Stimulated activated CD4-positive, alpha-beta T cell treated with anti-CD3 and anti-CD28 coated beads, Interleukin-1b, Interleukin-23, amount 100 ng/mL, for 24 hours (primary cell): Measurements from ENCODE around the gene CALU.

Source experiments
- DNase-seq, 4 experiments: peaks; one replicate each; pipeline ENCODE4 v3.0.0-alpha.2; 2020; ENCODE audit warnings: low read depth in 4 of 4, low spot score in 1 of 4

The CALU gene

DNA sequence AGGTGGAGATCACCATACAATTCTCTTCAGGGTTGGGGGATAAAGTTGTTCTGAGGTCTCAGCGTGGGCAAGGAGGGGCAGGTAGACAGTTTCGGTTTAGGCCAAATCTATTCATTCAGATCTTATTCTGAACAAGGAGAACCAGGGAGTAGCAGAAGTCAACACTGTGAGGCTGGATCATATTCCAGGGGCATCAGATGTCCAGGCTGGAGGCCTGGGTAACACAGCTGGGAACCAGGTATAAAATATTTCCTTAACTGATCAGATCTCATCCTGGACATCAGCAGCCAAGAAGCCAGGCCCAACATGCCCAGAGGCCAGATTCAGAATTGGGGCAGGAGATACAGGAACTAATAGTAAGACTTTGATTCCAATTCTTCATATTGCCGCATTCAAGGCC, 71.8 kb downstream of the CALU start:
- no peak for DNase-seq

DNA sequence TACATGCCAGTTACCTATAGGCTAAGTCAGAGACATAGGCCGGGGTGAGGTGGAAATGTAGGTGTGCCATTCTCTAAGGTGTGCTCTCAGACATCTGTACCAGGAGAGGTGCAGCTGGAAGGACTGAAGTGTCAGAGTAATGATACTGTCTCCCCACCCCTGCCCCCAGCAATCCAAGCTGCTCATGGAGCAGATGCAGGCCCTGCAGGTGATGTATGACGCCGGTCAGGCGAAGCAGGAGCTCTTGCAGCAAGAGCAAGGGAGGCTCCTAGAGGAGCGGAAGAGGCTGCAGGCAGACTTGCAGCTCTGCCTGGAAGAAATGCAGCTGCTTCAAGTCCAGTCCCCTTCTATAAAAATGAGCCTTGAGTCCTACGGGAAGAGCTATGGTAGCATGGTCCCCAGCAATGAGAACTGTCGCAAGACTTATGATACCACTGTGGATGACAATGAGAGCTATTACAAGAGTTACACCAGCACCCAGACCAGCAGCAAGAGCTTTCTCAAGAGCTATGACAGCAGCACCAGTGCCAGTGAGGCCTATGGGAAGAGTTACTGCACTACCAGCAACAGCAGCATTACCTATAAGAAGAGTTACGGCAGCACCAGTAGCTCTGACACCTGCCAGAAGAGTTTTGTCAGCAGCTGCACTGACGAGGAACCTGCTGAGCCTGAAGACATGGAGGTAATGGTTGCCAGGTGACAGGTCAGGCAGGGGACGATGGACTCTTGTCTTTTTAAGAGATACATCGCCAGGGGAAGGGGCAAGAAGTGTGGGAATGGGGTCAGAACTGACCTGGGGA, 72.7 kb downstream of the CALU start:
- DNase-seq, result no peak

DNA sequence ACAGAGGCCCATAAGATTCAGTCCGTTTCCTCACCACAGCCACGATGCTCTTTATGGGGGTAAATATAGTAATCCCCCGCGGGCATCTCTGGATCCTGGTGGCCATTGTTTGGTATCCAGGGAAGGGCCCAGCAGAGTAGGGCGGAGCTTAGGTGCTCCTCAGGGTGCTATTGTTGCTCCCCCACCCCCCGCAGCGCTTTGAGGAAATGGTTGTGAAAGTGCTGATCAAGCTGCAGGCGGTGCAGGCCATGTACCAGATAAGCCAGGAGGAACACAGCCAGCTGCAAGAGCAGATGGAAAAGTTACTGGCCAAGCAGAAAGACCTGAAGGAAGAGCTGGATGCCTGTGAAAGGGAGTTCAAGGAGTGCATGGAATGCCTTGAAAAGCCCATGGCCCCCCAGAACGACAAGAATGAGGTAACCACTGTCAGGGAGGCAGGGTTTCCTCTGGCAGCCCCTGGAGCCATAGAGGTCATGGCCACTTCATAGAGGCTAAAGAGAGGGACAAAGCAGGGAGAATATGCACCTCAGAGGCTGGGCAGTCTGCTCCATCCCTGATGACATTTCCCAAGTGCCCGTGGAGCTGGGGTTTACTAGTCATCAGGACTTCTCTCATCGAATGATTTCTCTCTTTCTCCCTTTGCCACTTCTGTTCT, 73.5 kb downstream of the CALU start:
- no peak for DNase-seq

DNA sequence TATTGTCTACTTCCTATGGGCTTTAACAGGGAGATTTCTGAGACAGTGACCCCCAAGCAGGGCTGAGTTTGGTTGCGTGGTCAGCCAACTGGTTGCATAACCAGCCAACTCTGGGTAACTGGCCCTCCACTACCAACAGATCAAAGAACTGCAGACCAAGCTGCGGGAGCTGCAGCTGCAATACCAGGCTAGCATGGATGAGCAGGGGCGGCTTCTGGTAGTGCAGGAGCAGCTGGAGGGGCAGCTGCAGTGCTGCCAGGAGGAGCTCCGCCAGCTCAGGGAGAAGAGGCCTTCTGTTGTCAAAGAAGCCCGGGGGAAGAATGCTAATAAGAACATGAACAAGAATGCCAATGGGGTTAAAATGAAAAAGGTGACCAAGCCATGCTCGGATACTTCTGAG, 75.3 kb downstream of the CALU start:
- DNase-seq, result no peak

DNA sequence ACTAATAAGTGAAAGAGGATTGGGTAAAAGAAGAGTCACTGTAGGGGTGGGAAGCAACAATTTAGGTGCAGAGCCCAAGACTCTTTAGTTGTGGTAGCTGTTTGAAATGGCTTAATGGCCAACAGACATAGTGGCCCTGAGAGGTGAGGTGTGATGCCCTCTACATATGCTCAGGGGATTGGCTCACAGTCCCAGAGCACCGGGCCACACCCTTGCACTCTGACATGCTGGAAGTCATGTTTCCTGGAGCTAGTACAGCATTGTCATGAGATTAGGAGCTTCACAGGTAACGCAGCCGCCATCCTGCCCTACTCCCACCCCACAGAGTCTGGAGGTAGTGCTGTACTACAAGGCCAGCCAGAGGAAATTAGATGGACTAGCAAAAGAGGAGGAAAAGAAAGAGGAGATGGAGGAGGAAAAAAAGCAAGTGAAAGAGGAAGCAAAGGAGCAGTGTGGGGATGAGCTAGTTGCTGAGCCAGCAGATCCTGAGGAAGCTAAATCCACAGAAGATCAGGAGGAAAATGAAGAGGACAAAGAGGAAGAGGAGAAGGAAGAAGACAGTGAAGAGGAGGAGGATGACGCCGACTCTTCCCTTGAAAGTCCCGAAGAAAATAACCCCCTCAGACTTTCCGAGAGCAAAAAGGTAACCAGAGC, 76.3 kb downstream of the CALU start:
- no peak for DNase-seq

DNA sequence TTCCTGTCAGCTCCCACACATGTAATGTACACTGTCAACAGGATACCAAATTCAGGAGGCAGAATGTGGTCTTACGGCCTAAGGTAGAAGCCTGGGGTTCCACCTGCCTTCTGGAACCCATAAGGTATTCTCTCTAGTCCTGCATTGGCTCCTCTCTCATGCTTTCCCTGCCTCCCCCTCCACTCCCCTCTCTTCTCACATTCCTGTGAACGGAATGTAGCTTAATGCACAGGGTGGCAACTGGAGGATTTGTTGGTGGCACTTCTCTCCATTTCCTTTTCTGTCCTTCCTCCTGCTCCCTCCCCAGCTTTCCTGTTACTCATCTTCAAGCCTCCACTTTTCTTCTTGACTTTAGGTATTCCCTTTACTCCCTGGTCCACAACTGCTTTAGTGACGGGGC, 79.5 kb downstream of the CALU start:
- no peak for DNase-seq
